Vagina (tissue), 2 donors: ENCODE measurements around the gene STK35.

Experiments used
- CTCF ChIP-seq, 3 experiments: fragments of 450-650 bp in 2 of 3; fragments of 200-600 bp in 1 of 3; sonication (generic) in 1 of 3; IDR thresholded peaks; one replicate each; pipeline ENCODE4 v1.5.1; 2017 to 2019; ENCODE audit warnings: antibody characterized with exemption in 3 of 3, mild to moderate bottlenecking in 2 of 3, moderate library complexity in 2 of 3
- POLR2AphosphoS5 ChIP-seq, 2 donors: sonication (generic); formaldehyde crosslinking; IDR thresholded peaks; one replicate each; pipeline ENCODE4 v1.9.0; 2017; ENCODE audit warnings: antibody characterized with exemption in 2 of 2, mild to moderate bottlenecking in 2 of 2, low read depth in 1 of 2; ENCODE audit not compliant: insufficient read depth in 1 of 2

GRCh38 chr20:2143594-2143993, 42.0 kb downstream of the STK35 start:
- TF ChIP-seq CTCF (IDR thresholded peaks at IDR 0.05), result no peak
- TF ChIP-seq POLR2AphosphoS5 (IDR thresholded peaks at IDR 0.05; ENCODE audit: insufficient read depth in 1 of 2, low read depth in 1 of 2), result no peak
